Measurements from ENCODE around the gene ANKRD33B.

DNA sequence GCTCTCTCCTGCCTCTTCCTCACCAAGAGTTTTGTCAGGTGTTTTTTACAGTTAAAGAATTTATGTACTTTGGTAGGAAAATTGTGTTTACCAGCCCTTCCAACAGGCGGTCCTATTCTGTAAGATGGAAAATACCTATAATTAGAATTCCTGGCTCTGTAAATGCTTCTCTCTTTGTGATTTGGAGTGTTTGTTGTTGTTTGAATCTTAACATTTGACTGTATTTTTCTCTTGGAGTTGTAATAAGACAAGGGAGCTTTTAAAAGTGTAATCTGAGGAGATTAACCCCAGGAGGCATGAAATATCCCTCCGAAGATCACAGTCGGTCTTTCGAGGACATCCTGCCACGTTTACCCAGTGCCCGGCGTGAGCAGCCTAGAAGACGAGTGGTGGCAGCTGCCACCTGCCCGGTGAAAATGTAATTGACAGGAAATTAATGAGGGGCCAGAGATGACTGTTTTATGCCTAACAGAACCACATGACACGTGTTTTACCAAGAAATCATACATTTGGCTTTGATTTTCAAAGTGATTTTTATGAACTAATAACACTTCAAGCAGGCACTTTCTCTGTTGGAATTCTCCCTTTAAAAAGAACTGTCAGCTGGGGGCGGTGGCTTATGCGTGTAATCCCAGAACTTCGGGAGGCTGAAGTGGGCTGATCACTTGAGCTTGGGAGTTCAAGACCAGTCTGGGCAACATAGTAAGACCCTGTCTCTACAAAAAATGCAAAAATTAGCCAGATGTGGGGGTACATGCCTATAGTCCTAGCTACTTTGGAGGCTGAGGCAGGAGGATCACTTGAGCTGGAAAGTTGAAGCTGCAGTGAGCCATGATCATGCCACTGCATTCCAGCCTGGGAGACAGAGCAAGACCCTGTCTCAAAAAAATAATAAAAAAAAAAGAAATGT is 20.0 kb downstream of the ANKRD33B start:
- TF ChIP-seq POLR2A (IDR thresholded peaks at IDR 0.05), result no peak
- TF ChIP-seq, protein P1, sequence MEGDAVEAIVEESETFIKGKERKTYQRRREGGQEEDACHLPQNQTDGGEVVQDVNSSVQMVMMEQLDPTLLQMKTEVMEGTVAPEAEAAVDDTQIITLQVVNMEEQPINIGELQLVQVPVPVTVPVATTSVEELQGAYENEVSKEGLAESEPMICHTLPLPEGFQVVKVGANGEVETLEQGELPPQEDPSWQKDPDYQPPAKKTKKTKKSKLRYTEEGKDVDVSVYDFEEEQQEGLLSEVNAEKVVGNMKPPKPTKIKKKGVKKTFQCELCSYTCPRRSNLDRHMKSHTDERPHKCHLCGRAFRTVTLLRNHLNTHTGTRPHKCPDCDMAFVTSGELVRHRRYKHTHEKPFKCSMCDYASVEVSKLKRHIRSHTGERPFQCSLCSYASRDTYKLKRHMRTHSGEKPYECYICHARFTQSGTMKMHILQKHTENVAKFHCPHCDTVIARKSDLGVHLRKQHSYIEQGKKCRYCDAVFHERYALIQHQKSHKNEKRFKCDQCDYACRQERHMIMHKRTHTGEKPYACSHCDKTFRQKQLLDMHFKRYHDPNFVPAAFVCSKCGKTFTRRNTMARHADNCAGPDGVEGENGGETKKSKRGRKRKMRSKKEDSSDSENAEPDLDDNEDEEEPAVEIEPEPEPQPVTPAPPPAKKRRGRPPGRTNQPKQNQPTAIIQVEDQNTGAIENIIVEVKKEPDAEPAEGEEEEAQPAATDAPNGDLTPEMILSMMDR (IDR thresholded peaks at IDR 0.05), result no peak
- no peak for TF ChIP-seq POLR2AphosphoS5 (IDR thresholded peaks at IDR 0.05; ENCODE audit: insufficient read depth in 1 of 2, low read depth in 1 of 2)

All from vagina (tissue), 2 donors.